Prostate gland (tissue), 2 donors: ENCODE results near the gene NFASC.
A peak's percentile ranks its signal among the peaks of the same experiment; 100 is the strongest.

Experiments used
- POLR2A ChIP-seq: fragments of 450-650 bp; IDR thresholded peaks from one replicate; pipeline ENCODE4 v1.6.1; 2016; ENCODE audit warnings: antibody characterized with exemption, mild to moderate bottlenecking
- POLR2AphosphoS5 ChIP-seq: sonication (generic); formaldehyde crosslinking; IDR thresholded peaks from one replicate; pipeline ENCODE4 v1.6.1; 2017; ENCODE audit warnings: antibody characterized with exemption
- TF ChIP-seq, protein P1 (sequence below), 4 experiments: fragments of 200-600 bp in 2 of 4; fragments of 450-650 bp in 2 of 4; sonication (generic) in 2 of 4; IDR thresholded peaks; 1 replicate in 3 of 4; 2 replicates in 1 of 4; pipeline ENCODE4 v1.5.1; 2016 to 2019; ENCODE audit warnings: antibody characterized with exemption in 4 of 4, mild to moderate bottlenecking in 2 of 4, moderate library complexity in 2 of 4

DNA sequence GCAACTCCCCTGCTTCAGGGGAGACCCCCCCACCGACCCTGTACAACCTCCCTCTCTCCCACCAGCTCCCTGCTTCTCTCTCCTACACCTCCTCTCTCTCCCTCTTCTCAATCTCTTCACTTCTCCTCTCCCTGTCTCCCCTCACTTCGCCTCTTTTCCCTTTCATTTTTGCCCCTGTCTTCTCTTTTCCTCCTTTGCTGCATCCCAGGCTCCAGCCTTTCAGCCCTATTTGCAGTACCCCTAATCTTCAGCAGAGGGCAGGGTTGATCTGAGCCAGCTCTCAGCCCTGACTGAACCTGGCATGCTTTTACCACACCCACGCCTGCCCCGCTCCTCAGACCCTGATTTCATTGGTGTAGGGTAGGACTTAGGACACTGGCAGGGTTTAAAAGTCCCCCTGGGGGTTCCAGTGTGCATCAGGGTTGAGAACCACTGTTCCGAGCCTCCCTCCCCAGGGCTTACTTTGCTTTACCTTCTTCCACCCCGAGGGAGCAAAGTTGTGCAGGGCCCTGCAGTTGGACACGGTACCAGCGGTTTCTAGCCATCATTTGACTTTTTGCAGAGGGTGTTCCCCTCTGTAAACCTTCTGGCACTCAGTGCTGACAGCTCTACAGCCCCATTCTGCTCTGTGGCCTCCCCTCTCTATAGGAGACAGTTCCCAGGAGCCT, 105.0 kb downstream of the NFASC start:
- TF ChIP-seq POLR2AphosphoS5 (no peak), POLR2A (no peak)
- TF ChIP-seq, protein P1, sequence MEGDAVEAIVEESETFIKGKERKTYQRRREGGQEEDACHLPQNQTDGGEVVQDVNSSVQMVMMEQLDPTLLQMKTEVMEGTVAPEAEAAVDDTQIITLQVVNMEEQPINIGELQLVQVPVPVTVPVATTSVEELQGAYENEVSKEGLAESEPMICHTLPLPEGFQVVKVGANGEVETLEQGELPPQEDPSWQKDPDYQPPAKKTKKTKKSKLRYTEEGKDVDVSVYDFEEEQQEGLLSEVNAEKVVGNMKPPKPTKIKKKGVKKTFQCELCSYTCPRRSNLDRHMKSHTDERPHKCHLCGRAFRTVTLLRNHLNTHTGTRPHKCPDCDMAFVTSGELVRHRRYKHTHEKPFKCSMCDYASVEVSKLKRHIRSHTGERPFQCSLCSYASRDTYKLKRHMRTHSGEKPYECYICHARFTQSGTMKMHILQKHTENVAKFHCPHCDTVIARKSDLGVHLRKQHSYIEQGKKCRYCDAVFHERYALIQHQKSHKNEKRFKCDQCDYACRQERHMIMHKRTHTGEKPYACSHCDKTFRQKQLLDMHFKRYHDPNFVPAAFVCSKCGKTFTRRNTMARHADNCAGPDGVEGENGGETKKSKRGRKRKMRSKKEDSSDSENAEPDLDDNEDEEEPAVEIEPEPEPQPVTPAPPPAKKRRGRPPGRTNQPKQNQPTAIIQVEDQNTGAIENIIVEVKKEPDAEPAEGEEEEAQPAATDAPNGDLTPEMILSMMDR (IDR thresholded peaks at IDR 0.05): peak; percentile 43 to 79 (median 58)
